GM12891 (cell line): ENCODE measurements around the gene PILRA.

Source experiments
- DNase-seq: peaks from one replicate; pipeline ENCODE4 v3.0.0; 2011; ENCODE audit warnings: low spot score; ENCODE audit not compliant: insufficient read length
- FAIRE-seq: peaks from 2 replicates; lab custom pipeline; 2011; peaks lifted over from hg19 to GRCh38; lab: Jason Lieb, UNC
- PAX5 ChIP-seq: IDR thresholded peaks from 2 replicates; pipeline ENCODE4 v1.6.1; 2011; ENCODE audit warnings: low read length, moderate library complexity, mild to moderate bottlenecking; ENCODE audit not compliant: insufficient read depth, severe bottlenecking
- POLR2A ChIP-seq: IDR thresholded peaks from 2 replicates; pipeline ENCODE4 v1.6.1; 2011; ENCODE audit warnings: low read depth, low read length, control low read depth
- POLR2AphosphoS5 ChIP-seq: IDR thresholded peaks from 2 replicates; pipeline ENCODE4 v1.6.1; 2011; ENCODE audit warnings: low read depth, low read length, control low read depth
- POU2F2 ChIP-seq: IDR thresholded peaks from 2 replicates; pipeline ENCODE4 v1.6.1; 2011; ENCODE audit warnings: low read depth, mild to moderate bottlenecking, control low read depth, low read length, moderate library complexity
- SPI1 ChIP-seq: IDR thresholded peaks from 2 replicates; pipeline ENCODE4 v1.6.1; 2011; ENCODE audit warnings: low read depth, low read length, control low read depth
- TAF1 ChIP-seq: IDR thresholded peaks from 2 replicates; pipeline ENCODE4 v1.6.1; 2011; ENCODE audit warnings: low read depth, low read length, control low read depth

PILRA gene

DNA sequence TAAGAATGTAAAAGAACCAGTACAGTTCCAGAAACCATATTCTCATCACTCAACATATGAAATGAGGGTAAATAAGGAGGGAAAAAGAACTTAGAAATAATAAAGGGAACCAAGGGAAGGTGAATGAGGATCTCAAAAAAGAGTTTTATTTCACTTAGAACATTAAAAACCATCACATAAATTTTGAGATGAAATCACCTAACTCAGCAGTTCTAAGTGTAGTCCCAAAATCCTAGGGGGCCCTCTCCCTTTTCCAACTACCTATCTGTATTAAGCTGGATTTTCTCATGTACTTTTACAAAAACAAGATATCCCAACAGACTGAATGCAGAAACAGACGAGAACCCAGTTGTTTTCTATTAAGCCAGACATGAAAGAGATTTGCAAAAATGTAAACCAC lies 52.1 kb downstream of the PILRA start:
- TF ChIP-seq POU2F2 = no peak
- no peak for TF ChIP-seq POLR2AphosphoS5
- no peak for TF ChIP-seq SPI1
- no peak for TF ChIP-seq PAX5
- no peak for TF ChIP-seq TAF1
- TF ChIP-seq POLR2A = no peak

DNA sequence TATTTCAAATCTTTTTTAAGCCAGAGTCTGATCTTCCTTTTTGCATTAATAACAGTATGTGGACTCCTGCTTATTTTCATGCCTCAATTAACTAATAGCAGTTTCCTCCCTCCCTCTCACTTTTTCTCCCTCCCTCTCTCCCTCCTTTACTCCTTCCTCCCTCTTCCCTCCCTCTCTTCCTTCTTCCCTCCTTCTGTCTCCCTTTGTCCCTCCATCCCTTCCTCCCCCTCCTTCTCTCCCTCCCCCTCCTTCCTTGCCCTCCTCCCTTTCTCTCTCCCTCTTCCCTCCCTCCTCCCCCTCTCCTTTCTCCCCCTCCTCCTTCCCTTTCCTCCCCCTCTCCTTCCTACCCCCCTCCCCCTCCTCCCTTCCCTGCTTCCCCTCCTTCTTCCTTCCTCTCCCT lies 53.2 kb downstream of the PILRA start:
- FAIRE-seq = no peak
- DNase-seq = no peak
- TF ChIP-seq POLR2A (no peak), SPI1 (no peak), TAF1 (no peak), PAX5 (no peak), POLR2AphosphoS5 (no peak), POU2F2 (no peak)

More for the DNA sequence above, 52.1 kb downstream of the PILRA start:
- FAIRE-seq (no peak), DNase-seq (no peak)

DNA sequence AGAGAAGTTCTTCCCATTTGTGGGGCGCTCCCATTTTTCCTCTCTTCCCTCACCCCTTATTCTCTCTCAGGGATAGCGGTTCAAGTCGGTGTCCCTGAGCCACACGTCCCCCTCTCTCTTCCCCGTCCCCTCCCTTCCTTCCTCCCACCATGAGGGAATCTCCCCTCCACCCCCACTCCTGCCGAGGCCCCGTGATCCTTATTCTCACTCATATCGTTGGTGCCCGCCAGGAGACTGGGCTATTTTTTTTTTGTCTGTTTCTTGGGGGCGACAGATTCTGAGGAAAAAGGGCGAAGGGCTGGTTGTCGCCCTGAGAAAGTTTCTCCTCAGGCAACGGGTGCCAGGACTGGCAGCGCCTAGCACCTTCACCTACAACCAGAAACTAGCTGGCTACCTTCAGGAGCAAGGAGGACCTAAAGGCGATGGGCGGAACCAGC lies 54.5 kb downstream of the PILRA start:
- FAIRE-seq (no peak), DNase-seq (no peak)
- TF ChIP-seq SPI1 (no peak), PAX5 (no peak), TAF1 (no peak), POLR2A (no peak), POLR2AphosphoS5 (no peak), POU2F2 (no peak)

DNA sequence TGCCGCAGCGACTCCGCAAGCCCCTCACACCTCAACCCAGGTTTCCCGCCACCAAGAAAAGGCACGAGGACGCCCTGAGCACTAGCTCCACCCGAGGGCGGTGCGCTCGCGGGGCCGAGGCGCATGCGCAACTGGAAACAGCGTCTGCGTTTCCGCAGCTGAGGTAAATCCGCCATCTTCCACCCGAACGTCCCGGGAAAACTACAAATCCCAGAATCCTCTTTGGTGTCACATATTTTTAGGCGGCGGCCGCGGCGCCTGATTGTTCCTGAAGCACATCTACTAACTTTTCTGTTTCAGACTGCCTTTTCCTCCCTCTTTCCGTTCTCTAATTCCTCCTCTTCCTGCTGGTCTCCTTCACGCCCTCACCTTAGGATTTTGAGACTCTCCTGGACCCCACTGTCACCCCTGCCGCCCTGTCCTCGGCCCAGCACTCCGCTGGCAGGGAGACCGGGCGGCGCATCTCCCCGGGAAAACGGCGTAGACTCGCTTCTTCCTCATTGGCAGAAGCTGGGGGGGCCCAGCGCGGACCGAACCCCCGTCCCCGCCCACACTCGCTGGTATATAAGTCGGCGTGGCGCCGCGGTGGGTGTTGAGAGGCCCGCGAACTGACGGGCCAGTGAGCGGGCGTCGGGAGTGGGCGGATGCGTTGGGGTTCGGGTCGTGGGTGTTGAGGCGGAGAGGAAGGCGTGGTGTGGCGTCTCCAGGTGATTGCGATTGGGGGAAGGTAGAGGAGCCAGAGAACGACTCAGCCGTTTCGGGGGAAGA lies 55.1 kb downstream of the PILRA start, which contains the start of gene ZCWPW1:
Gene ZCWPW1 (minus strand): TSS at position 505 of the 768 bp plus-strand sequence. CDS start 8,054 bp downstream, outside the sequence.
- DNase-seq (peak; percentile 74), FAIRE-seq (no peak)
- TF ChIP-seq POU2F2 (no peak; the same call in 1 of the 2 replicates), SPI1 (peak; percentile 36; the same call in 1 of the 2 replicates), POLR2AphosphoS5 (peak; percentile 99), PAX5 (peak; percentile 49), POLR2A (peak; percentile 99), TAF1 (peak; percentile 77)

DNA sequence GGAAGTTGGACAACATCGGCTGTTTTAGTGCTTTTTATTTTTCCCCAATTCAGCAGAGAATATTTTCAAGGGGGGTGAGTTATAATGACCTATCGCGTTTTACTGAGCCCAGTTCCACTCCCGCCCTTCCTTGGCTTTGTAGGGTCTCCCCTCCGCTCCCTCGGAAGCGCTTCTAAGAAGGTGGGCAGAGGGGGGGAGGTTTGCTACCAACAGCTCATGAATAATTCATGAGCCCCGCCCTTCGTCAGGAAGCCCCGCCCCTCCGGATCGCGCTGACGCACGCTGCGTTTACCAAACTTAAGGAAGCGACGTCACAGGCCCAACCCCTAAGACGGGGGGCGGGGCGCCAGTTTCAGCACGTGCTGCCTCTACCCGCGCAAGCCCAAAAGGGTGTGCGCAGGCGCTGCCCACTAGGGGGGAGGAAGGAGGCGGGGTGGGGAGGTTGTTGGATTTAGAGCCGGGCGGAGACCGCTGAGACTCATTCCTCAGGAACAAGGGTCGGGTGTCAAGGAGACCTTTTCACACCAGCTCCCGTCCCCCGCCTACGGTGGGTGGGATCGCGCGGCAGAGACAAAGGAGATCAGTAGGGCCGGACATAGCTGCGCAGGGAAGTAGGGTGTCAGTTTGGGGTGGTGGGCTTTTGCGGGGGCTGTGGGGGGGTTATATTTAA lies 55.8 kb downstream of the PILRA start:
- TF ChIP-seq TAF1 (peak; percentile 70), POU2F2 (peak; percentile 96; the same call in 1 of the 2 replicates), PAX5 (no peak), POLR2A (peak; percentile 74), POLR2AphosphoS5 (peak; percentile 28)
- no peak for FAIRE-seq
- peak; percentile 84 for DNase-seq

DNA sequence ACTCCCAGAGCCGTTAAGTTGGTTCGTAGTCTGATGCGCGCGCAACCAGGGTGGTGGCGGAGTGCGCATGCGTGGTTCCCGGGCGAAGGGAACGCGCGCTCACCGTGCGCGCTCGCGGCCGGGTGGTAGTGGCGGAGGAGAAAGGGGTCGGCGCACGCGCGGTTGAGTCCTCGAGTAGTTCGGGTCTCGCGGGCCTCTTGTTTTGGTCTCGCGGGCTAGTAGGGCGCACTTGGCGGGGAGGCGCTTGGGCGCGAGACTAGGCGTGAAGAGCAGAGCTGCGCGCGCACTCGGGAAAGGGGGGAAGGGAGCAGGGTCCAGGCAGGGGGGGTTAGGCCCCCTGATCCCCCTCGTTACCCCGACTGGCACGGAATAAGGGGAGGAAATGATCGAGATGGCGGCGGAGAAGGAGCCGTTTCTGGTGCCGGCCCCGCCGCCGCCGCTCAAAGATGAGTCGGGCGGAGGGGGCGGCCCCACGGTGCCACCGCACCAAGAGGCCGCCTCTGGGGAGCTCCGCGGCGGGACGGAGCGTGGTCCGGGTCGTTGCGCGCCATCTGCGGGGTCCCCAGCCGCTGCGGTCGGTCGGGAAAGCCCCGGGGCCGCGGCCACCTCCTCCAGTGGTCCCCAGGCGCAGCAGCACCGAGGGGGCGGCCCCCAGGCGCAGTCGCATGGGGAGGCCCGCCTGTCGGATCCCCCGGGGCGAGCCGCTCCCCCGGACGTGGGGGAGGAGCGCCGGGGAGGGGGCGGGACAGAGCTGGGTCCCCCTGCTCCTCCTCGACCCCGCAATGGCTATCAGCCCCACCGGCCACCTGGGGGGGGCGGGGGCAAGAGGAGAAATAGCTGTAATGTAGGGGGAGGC lies 56.6 kb downstream of the PILRA start, which contains the start of gene MEPCE:
Gene MEPCE (plus strand): TSS at position 195 of the 856 bp plus-strand sequence. CDS start 188 bp downstream, at position 383.
- TF ChIP-seq SPI1 (no peak), POLR2AphosphoS5 (no peak), POU2F2 (0 out of 2 replicates have a peak, but pooled peaks have one; percentile 14), POLR2A (peak; percentile 18; the same call in 1 of the 2 replicates), TAF1 (peak; percentile 38; the same call in 1 of the 2 replicates), PAX5 (no peak)
- DNase-seq (peak; percentile 88), FAIRE-seq (peak; percentile 100)

GRCh38 chr7:100430493-100431285 lies 57.4 kb downstream of the PILRA start:
- no peak for TF ChIP-seq POU2F2
- TF ChIP-seq SPI1 = peak; percentile 61
- TF ChIP-seq PAX5 = no peak
- no peak; the same call in 1 of the 2 replicates for TF ChIP-seq POLR2AphosphoS5
- TF ChIP-seq TAF1 = no peak
- peak; percentile 26; the same call in 1 of the 2 replicates for TF ChIP-seq POLR2A
- FAIRE-seq = peak; percentile 66
- DNase-seq = no peak

GRCh38 chr7:100431286-100431735 lies 58.0 kb downstream of the PILRA start:
- TF ChIP-seq POLR2AphosphoS5 = 0 out of 2 replicates have a peak, but pooled peaks have one; percentile 9
- TF ChIP-seq PAX5 = no peak
- no peak for FAIRE-seq
- no peak for DNase-seq
